HL-60 (cell line): ENCODE results near the gene GPX1.

Experiments used
- CTCF ChIP-seq: IDR thresholded peaks from one replicate; pipeline ENCODE4 v1.5.1; 2011; ENCODE audit warnings: low read length, control low read depth, inconsistent platforms; ENCODE audit not compliant: insufficient read depth
- REST ChIP-seq: IDR thresholded peaks from 2 replicates; pipeline ENCODE4 v1.6.1; 2012; ENCODE audit warnings: low read depth; ENCODE audit not compliant: insufficient replicate concordance

- no peak for TF ChIP-seq REST
- TF ChIP-seq CTCF: no peak
These were observed 15.0 kb downstream of the GPX1 start for GRCh38 chr3:49343163-49343562.
